ENCODE results near the gene ZNF438.

Gene ZNF438

GRCh38 chr10:31010062-31010461 is 21.6 kb downstream of the ZNF438 start:
- ChIA-PET CTCF (no interaction called here), POLR2A (ENCODE audit: low non-redundant PET) (no interaction called here)
- DNase-seq (ENCODE audit: low spot score) = no peak
- H3K27ac ChIP-seq = no peak overlapping the region
- TF ChIP-seq, protein P1, sequence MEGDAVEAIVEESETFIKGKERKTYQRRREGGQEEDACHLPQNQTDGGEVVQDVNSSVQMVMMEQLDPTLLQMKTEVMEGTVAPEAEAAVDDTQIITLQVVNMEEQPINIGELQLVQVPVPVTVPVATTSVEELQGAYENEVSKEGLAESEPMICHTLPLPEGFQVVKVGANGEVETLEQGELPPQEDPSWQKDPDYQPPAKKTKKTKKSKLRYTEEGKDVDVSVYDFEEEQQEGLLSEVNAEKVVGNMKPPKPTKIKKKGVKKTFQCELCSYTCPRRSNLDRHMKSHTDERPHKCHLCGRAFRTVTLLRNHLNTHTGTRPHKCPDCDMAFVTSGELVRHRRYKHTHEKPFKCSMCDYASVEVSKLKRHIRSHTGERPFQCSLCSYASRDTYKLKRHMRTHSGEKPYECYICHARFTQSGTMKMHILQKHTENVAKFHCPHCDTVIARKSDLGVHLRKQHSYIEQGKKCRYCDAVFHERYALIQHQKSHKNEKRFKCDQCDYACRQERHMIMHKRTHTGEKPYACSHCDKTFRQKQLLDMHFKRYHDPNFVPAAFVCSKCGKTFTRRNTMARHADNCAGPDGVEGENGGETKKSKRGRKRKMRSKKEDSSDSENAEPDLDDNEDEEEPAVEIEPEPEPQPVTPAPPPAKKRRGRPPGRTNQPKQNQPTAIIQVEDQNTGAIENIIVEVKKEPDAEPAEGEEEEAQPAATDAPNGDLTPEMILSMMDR (conservative IDR thresholded peaks at IDR 0.05; ENCODE audit: low read depth) = no peak

GRCh38 chr10:31005895-31006294 is 25.8 kb downstream of the ZNF438 start:
- CTCF ChIA-PET = no interaction called here
- POLR2A ChIA-PET (ENCODE audit: low non-redundant PET) = no interaction called here
- no peak for DNase-seq (ENCODE audit: low spot score)
- H3K27ac ChIP-seq = no peak overlapping the region
- TF ChIP-seq, protein P1 (conservative IDR thresholded peaks at IDR 0.05; ENCODE audit: low read depth) = no peak

DNA sequence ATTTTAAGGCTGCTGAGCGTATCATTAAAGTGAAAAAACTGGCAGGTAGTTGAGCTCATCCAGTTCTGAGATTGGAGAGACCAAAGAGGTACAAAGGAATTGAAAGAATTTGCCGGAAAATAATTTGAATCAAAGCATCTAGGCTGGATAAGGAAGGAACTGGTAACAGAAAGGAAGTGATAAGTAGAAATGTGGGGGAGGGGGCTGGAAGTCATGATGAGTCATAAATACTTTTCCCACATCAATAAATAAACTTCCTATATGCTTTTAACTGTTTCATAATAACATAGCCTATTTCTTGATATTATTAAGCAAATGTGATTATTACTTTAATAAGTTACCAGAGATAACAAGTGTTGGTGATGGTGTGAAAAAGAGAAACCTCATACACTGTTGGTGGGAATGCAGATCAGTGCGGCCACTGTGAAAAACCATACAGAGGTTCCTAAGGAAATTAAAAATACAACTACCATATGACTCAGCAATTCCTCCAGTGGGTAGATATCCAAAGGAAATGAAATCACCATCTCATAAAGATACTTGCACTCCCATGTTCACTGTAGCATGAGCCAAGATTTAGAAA is 27.0 kb downstream of the ZNF438 start:
- DNase-seq (ENCODE audit: low spot score) = no peak
- no peak overlapping the region for H3K27ac ChIP-seq
- POLR2A ChIA-PET (ENCODE audit: low non-redundant PET) = no interaction called here
- TF ChIP-seq, protein P1 (conservative IDR thresholded peaks at IDR 0.05; ENCODE audit: low read depth) = no peak
- CTCF ChIA-PET = interaction anchor here (0.7 kb wide), 1 partner anchor 200 kb away, joined by 3 read pairs; no protein-coding TSS in a partner anchor

- no peak for DNase-seq (ENCODE audit: low spot score)
- TF ChIP-seq, protein P1 (conservative IDR thresholded peaks at IDR 0.05; ENCODE audit: low read depth) = no peak
- POLR2A ChIA-PET (ENCODE audit: low non-redundant PET) = no interaction called here
- CTCF ChIA-PET = no interaction called here
- no peak overlapping the region for H3K27ac ChIP-seq
Observed at GRCh38 chr10:31001740-31002139, 29.9 kb downstream of the ZNF438 start.

DNA sequence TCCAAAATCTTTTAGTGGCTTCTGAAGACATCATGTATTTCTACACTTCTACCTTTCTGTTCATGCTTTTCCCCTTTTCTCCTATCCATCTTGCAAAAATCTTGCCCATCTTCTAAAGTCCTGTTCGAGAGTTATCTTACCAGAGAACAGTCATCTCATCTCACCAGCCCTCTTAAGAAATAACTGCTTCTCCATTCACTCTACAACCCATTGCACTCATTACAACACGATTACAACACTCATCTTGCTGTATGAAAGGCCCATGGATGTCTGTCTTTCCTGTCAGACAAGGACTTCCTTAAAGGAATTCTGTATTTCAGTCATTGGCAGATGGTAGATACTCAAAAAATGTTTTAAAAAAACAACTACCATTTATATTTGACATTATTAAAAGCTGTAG is 30.8 kb downstream of the ZNF438 start:
- TF ChIP-seq, protein P1 (conservative IDR thresholded peaks at IDR 0.05; ENCODE audit: low read depth) = no peak
- CTCF ChIA-PET = no interaction called here
- POLR2A ChIA-PET (ENCODE audit: low non-redundant PET) = no interaction called here
- DNase-seq (ENCODE audit: low spot score) = no peak
- no peak overlapping the region for H3K27ac ChIP-seq

GRCh38 chr10:31000071-31000782 is 31.4 kb downstream of the ZNF438 start:
- TF ChIP-seq, protein P1 (conservative IDR thresholded peaks at IDR 0.05; ENCODE audit: low read depth) = no peak
- POLR2A ChIA-PET (ENCODE audit: low non-redundant PET) = no interaction called here
- H3K27ac ChIP-seq = no peak overlapping the region
- DNase-seq (ENCODE audit: low spot score) = no peak
- CTCF ChIA-PET = no interaction called here
